Glutamatergic neuron (in vitro differentiated cells): ENCODE data around the gene ATP9A. TPM values are rescaled to one million over a fixed set of nuclear protein-coding genes. Genes with fewer than 3 reads are reported as not detected.

ENCODE experiments used
- DNase-seq: peaks from one replicate; pipeline ENCODE4 v3.0.0; 2022
- H3K27ac Mint-ChIP-seq: one replicate; pipeline ENCODE4 v1.8.0; 2020; ENCODE audit warnings: mild to moderate bottlenecking, mixed read lengths, inconsistent platforms; ENCODE audit not compliant: unreplicated experiment
- H3K27me3 Mint-ChIP-seq: one replicate; pipeline ENCODE4 v1.8.0; 2020; ENCODE audit warnings: mild to moderate bottlenecking, moderate library complexity, mixed read lengths, inconsistent platforms; ENCODE audit not compliant: unreplicated experiment
- H3K36me3 Mint-ChIP-seq: one replicate; pipeline ENCODE4 v1.8.0; 2020; ENCODE audit warnings: mild to moderate bottlenecking, mixed read lengths, inconsistent platforms; ENCODE audit not compliant: unreplicated experiment
- H3K4me1 Mint-ChIP-seq: one replicate; pipeline ENCODE4 v1.8.0; 2020; ENCODE audit warnings: mild to moderate bottlenecking, low read depth, mixed read lengths, inconsistent platforms; ENCODE audit not compliant: unreplicated experiment
- H3K4me3 Mint-ChIP-seq: one replicate; pipeline ENCODE4 v1.8.0; 2020; ENCODE audit warnings: mild to moderate bottlenecking, mixed read lengths, inconsistent platforms; ENCODE audit not compliant: unreplicated experiment
- H3K9me3 Mint-ChIP-seq: one replicate; pipeline ENCODE4 v1.8.0; 2020; ENCODE audit warnings: mild to moderate bottlenecking, moderate library complexity, mixed read lengths, inconsistent platforms; ENCODE audit not compliant: unreplicated experiment
- total RNA-seq: library from RNA; stranded (reverse); fragmentation: NEBNext Ultra II Directional; extraction: Animal tissue kit (Norgen Biotek cat#: 25700); gene quantifications from one replicate; pipeline ENCODE4 v1.2.1, GENCODE V29; 2021; ENCODE audit not compliant: unreplicated experiment
- TF ChIP-seq, protein P1 (sequence below): fragments of 200-600 bp; sonication (generic); IDR thresholded peaks from one replicate; pipeline ENCODE4 v1.5.0; 2021; ENCODE audit not compliant: partially characterized antibody, unreplicated experiment

ATP9A gene
- total RNA-seq, 1 donor from 2014 or later = 66.1 TPM

DNA sequence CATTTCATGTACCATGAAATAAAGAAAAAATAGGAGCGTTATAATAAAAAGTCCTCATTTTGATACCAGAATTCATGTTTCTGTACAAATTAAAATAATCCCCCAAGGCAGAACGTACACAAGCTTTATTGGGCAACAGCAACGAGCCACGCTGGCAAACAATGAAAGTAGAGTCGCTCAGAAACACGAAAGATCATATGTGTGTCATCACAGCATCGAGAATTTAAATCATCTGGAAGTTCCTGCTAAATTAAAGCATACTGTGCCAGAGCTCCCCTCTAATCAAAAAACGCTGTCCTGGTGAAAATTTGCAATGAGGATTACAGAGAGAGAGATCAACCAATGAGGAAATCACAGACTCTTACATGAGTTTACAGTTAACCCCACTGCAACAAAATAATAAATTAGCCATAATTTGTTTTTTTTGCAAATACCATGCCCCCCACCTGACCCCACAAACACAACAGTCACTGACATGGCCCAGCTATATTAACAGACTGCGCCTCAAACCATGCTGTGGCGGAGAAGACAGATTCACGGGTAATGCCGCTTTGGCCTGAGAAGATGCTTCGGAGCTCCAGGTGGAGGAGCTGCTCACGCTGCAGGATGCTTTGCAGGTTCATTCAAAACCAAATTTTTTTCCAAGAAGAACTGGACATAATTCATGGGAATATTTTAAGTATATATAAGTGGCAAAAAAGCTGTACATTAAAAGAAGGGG, 171.4 kb downstream of the ATP9A start:
- Mint-ChIP-seq H3K9me3 (peaks cover 2% of the 10 kb centered on the region), H3K27ac (no peak overlapping the region), H3K36me3 (peaks cover 8% of the 10 kb centered on the region), H3K4me1 (peaks cover 5% of the 10 kb centered on the region), H3K27me3 (peaks cover 2% of the 10 kb centered on the region), H3K4me3 (no peak overlapping the region)
- DNase-seq = no peak
- TF ChIP-seq, protein P1, sequence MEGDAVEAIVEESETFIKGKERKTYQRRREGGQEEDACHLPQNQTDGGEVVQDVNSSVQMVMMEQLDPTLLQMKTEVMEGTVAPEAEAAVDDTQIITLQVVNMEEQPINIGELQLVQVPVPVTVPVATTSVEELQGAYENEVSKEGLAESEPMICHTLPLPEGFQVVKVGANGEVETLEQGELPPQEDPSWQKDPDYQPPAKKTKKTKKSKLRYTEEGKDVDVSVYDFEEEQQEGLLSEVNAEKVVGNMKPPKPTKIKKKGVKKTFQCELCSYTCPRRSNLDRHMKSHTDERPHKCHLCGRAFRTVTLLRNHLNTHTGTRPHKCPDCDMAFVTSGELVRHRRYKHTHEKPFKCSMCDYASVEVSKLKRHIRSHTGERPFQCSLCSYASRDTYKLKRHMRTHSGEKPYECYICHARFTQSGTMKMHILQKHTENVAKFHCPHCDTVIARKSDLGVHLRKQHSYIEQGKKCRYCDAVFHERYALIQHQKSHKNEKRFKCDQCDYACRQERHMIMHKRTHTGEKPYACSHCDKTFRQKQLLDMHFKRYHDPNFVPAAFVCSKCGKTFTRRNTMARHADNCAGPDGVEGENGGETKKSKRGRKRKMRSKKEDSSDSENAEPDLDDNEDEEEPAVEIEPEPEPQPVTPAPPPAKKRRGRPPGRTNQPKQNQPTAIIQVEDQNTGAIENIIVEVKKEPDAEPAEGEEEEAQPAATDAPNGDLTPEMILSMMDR = no peak

- H3K27ac Mint-ChIP-seq = no peak overlapping the region
- no peak for DNase-seq
- no peaks in the 10 kb centered on the region for H3K27me3 Mint-ChIP-seq
- H3K9me3 Mint-ChIP-seq = peaks cover 2% of the 10 kb centered on the region
- H3K36me3 Mint-ChIP-seq = peaks cover 4% of the 10 kb centered on the region
- peaks cover 5% of the 10 kb centered on the region for H3K4me1 Mint-ChIP-seq
- no peak overlapping the region for H3K4me3 Mint-ChIP-seq
- TF ChIP-seq, protein P1 = no peak
Observed at GRCh38 chr20:51595744-51596143, 172.4 kb downstream of the ATP9A start.

GRCh38 chr20:51595058-51595532, 173.1 kb downstream of the ATP9A start:
- peaks cover 2% of the 10 kb centered on the region for H3K27me3 Mint-ChIP-seq
- TF ChIP-seq, protein P1 = peak; percentile 73
- no peaks in the 10 kb centered on the region for H3K36me3 Mint-ChIP-seq
- DNase-seq = peak; percentile 85
- H3K9me3 Mint-ChIP-seq = peaks cover 2% of the 10 kb centered on the region
- no peak overlapping the region for H3K4me3 Mint-ChIP-seq
- H3K27ac Mint-ChIP-seq = no peak overlapping the region
- H3K4me1 Mint-ChIP-seq = peaks cover 5% of the 10 kb centered on the region

DNA sequence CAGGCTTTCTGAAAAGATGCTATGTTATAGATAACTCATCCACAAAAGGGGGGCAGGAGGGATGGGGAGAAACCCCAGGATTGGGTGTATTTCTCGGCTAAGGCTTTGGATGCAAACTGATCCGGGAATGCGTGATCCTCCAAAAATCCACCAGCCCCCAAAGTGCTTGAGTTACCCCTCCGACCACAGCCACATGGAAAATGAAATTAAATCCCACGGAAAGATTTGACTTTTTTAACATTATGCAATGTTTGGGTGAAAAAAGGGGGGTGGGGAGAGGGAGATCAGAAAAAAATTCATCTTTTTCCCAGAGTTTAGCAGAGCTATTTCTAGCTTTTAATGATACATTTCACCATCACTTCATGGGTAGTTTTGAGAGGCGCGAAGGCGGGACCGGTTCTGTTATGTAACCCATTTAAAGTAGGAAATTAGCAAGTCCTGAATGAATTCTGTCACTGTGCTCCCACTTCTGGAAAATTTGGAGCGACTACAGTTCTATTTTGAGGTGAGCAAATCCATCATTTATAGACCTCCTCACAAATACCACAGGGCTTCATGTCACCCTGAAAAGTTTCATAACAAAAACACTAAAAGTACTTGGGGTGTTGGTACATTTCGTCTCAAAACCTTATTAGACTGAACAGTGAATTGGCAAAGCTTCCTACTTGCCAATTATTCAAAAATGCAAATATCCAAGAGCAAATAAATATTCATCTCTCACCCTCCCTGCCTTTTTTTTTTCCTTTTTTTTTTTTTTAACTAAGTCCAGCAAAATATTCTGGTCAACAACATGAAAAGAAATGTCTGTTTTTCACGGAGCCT, 173.7 kb downstream of the ATP9A start:
- Mint-ChIP-seq H3K36me3 (no peaks in the 10 kb centered on the region), H3K4me3 (no peak overlapping the region), H3K27me3 (peaks cover 2% of the 10 kb centered on the region), H3K9me3 (peaks cover 2% of the 10 kb centered on the region), H3K27ac (no peak overlapping the region), H3K4me1 (peaks cover 5% of the 10 kb centered on the region)
- TF ChIP-seq, protein P1 = no peak
- no peak for DNase-seq
